Superior temporal gyrus (tissue), 1 donor: ENCODE results near the gene CUL1.
A peak's percentile ranks its signal among the peaks of the same experiment; 100 is the strongest.

Source experiments
- DNase-seq: peaks from one replicate; pipeline ENCODE4 v3.0.0-alpha.2; 2016; ENCODE audit errors: extremely low spot score

Gene CUL1

GRCh38 chr7:148718431-148718830, 19.7 kb downstream of the CUL1 start:
- DNase-seq = no peak

DNA sequence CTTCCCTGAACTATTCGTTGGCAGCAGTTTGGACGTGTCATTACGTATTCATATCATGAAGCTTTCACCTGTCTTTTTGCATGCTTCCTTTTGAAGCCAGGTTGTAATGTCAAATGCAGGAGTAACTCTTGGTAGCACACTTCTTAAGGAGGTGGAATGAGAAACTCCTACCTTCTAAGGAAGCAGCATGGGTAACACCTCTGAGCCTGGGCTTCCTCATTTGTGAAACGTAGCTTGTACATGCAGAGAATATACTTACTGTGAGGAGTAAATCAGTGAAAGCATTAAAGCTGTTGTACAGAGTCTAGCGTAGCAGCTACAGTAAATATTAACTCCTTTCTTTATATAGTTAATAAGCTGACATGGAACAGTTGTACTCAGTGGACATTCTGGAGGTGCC, 21.1 kb downstream of the CUL1 start:
- DNase-seq = no peak

DNA sequence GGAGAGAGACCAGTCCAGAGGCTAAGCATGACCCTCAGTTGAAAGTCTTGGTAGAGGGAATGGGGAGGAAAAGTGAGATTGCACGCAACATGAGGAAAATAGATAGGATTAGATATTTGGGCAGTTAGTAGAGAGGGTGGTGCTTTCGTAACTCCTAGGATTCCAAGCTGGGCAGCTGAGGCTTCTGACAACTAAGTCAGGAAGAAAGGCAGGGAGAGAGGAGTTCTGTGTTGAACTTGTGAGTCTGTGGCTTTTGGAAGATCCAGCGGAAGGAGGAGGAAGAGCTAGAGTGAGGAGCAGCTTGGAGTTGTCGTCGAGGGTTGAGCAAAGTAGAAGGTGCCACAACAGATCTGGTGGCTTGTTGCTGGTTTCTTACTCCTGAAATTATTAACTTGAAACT, 21.8 kb downstream of the CUL1 start:
- DNase-seq = no peak

DNA sequence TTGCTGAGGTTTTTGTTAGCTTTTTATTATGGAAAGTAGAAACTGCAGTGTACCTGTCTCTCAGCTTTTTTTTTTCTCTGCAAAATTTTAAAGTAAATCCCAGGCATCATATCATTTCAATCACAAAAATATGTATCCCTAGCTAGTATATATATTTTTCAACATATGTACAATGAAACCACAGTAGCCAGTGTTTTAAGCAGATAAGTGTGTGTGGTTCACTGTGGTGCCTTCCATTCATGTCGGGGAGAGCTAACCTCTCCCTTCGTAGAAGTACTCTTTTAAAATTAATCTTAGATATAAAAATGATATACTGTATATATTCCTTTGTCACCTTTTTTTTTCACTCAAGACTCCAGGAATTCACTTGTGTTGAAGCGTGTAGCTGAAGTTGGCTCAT, 22.7 kb downstream of the CUL1 start:
- no peak for DNase-seq

DNA sequence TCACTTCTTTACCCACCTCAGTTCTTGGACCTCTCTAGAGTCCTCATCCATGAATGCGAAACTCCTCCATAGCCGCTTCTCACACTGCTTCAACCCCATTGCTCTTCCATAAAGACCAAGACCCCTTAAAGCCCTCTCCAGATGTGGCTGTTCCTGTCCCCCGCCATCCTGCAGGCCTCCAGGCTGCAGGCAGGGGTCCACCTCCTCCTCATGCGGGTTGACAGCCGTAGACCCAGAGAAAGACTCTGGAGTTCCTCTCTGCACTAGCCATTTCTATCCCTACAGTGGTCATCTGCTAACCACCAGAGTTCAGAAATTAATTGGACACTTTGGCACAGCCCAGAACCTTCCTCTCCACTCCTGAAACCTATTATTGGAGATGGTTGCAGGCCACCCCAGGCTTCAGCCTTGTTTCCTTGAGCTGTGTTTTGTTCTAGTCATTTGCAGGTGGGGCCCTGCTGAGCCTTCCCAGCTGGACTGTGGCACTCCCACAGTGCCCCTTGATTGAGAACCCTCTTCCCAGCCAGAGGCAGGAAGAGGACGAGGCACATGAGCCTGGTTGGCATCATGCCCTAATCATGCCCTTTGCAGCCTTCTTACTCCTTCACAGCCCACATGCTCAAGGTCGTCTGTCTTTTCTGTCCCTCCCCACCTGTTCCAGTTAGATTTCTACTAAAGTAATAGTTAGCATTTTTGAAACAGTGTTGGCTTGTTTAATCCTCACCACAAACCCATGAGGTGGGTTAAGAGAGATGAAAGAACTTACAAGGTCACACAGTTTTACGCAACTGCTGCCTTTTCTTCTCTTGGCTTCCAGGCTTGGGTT, 23.9 kb downstream of the CUL1 start:
- DNase-seq = no peak

DNA sequence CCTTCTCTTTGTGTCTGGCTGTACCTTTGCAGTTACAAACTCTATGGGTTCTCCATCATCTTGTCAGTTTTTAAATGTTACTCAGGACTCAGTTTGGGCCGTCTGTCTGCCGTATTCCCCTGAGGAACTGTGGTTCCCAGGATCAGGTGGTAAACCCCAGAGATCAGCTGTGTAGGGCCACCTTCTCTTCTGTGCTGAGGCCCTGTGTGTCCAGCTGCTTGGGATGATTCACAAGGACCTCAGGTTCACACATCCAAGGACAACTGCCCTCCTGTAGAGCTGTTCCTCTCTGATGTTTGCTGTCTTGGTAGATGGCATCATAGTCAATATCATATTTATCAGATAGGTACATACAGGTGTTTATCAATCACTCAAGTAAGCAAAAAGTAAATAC, 24.5 kb downstream of the CUL1 start:
- DNase-seq = no peak

DNA sequence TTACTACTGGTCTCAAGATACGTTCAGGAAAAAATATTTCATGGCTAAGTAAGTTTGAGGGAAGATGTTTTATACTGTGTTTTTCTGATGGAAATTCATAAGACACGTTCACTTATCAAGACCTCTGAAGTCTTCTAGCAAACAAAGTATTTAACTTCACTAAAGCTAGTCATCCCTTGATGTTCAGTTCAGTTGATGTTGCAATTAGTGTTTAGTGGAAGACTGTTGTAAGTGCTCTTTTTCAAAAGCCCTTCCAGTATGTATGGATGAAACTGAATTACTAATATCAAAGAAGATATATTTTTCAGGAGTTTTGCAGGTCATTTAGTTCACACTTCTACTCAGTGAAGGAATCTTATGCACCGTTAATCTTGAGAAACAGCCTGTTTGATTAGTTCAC, 25.1 kb downstream of the CUL1 start:
- DNase-seq = no peak

GRCh38 chr7:148726385-148726784, 27.7 kb downstream of the CUL1 start:
- DNase-seq = no peak

DNA sequence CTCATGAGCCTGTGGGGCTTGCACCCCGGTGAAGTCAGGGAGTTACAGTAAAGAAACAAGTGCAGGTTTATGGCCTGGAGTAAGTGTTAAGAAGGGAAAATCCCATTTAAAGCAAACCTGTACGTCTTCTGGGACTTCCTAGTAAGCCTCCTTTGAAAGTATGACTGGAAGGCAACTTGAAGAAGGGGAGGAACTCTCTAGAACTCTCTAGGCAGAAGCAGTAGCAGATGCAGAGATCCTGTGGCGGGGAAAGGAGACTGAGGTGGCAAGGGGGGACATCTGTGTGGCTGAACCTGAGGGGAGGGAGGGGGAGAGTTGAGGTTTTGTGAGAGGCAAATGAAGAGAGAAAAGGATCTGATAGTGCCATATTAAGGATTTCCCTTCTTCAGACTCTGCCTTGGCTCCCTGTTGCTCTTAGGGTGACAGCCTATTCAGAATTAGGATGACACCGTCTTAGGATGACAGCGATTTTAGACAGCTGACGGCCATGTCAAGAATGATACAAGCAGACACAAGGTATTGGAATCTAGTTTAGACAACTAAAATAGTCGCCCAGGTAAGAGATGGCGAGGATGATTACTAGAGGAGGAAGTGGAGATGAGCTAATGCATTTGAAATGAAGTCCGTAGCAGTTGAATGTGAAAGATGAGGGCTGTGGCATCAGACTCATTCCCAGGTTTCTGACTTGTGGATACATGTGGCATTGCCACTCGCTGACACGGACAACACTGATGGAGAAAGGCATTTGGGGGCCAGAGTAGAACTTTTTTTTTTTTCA, 29.0 kb downstream of the CUL1 start:
- no peak for DNase-seq

DNA sequence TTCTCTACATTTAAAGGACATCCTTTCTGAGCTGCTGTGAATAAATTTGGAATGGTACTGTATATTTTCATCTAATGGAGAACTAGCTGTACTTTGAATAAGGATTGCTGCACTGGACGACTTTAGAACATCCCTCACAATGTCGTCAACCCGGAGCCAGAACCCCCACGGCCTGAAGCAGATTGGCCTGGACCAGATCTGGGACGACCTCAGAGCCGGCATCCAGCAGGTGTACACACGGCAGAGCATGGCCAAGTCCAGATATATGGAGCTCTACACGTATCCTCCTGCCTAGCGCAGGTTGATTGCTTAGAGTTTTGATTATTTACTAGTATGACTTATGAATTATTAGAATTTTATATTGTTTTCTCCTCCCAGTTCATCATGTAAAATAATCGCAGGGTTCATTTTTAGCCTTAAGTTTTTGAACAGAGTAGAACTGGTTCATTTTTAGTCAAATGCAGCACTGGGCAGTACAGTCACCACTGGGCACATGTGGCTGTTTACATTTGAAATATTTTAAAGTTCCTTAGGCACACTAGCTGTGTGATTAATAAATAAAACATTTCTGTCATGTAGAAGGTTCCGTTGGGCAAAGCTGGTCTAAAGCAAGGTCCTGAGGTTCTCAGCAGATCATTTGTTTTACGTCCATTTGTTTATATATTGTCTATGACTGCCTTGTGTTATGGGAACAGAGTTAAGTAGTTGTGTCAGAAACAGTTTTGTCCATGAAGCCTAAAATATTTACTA, 31.5 kb downstream of the CUL1 start:
- DNase-seq = no peak

DNA sequence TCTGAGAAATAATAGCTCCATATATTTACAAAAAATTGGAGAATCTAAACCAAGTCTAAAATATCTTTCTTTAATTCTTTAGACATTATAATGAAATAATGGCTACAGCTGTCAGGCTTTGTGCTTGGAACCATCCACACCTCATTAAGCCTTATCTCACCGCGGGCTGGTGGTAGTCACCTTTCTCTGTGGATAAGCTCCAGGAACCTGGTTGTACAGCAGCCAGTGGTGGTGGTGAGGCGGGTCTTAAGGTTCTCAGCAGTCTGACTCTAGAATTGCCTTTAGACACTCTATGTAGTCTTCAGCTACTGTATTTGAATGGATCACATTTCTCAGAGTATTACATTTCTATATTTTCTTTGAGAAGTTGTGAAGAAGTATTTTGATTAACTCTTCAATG, 34.2 kb downstream of the CUL1 start:
- no peak for DNase-seq

GRCh38 chr7:148733496-148733895, 34.8 kb downstream of the CUL1 start:
- DNase-seq = peak; percentile 38

DNA sequence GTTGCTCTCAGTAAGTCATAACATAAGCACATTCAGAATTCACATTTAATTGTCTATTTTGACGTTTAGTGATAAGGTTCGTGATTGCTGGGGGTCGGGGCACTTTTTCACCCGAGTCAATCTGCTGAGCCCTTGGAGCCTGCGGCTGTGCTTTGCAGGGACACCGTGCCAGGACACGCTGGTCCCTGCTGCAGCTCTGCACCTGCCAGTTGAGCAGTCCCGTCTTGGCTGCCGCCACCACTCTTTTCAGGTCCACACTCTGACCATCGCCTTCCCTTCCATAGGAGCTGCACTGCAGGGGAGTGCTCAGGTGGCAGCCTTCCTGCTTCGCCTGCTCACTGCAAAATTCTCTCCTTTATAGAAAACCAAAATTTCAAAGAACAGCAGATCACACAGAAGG, 36.4 kb downstream of the CUL1 start:
- no peak for DNase-seq

GRCh38 chr7:148735967-148736366, 37.3 kb downstream of the CUL1 start:
- DNase-seq = no peak

DNA sequence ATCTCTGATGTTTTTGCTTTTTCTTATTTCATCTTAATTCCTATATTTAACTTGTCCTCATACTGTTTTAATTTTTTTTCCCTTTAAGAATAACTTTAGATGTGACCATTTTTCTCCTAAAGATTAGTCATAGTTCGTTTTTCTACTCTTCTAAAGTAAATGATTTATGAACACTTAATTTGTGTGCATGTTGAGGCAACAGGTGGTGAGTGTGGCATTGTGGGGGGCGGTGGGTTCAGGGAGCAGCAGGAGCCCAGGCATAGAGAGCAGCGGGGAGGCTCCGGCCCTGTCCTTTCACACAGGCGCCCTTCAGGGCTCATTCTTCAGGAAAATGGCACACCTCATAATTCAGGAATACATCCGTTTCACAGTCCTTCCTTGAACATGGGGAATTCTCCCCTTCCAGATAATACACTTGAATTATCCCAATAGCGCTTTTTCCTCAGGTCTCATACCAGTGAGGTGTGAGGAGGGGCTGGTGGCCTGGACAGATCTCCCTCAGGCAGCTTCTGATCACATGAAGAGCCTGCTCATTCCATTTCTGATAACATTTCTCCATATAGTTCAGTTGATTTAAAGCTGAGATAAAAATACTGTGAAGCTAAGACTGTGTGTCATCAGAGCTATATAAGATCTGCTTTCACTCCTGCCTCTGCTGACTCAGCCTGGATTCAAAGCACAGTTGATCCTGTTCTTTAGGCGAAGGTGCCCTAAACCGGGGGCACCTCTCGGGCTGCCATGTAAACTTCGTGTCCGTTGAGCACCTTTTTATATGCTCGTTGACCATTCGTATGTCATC, 40.2 kb downstream of the CUL1 start:
- peak; percentile 38 for DNase-seq

DNA sequence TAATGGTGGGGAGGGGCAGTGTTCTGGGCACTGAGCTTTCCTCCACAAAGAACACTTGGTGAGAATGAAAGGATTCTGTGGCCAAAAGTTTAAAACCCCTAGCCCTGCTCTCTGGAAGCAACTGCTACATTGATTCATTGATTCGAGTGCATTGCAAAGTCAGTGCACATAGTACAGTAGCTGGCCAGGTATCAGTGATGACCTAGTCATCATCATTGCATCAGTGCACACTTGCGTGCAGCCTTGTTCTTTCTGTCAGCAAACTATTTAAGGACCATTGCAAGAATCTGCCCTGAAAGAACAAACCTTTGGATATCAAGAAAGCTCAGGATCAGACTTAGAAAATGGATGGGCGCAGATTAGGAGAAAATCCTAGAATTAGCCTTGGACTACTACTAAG, 47.4 kb downstream of the CUL1 start:
- DNase-seq = no peak

- no peak for DNase-seq
These were observed 48.6 kb downstream of the CUL1 start for GRCh38 chr7:148747274-148747673.

DNA sequence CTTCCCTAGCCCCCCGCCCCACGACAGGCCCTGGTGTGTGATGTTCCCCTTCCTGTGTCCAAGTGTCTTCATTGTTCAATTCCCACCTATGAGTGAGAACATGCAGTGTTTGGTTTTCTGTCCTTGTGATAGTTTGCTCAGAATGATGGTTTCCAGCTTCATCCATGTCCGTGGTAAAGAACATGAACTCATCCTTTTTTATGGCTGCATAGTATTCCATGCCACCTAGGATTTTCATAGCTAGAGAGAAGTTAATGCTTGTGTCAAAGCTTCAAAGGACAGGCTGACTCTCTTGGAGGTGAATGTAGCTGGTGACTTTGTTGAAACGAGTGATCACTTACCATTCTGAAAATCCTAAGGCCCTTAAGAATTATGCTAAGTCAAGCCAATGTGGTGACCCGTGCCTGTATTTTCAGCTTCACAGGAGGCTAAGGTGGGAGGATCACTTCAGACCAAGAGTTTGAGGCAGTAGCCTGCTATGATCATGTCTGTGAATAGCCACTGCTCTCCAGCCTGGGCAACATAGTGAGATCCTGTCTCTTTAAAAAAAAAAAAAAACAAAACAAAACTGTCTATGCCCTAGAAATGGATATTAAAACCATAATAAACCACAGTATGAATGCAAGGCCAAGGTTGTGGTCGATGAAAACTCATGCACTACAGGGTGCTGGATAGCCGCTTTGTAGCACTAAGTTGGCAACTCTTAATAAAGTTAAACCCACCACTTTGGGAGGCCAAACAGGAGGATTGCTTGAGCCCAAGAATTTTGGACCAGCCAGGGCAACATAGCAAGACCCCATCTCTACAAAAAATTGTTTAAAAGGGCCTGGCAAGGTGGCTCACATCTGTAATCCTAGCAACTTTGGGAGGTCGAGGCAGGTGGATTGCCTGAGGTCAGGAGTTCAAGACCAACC, 52.0 kb downstream of the CUL1 start:
- no peak for DNase-seq

- DNase-seq = no peak
These were observed 54.5 kb downstream of the CUL1 start for GRCh38 chr7:148753224-148753623.

GRCh38 chr7:148754912-148755311, 56.2 kb downstream of the CUL1 start:
- DNase-seq = no peak
